Measurements from ENCODE around the gene TEN1. TPM values are rescaled to one million over a fixed set of nuclear protein-coding genes. Genes with fewer than 3 reads are reported as not detected.

The TEN1 gene
- total and polyA plus RNA-seq, 2 of the 4 experiments (the other 2 are of a cell fraction) = 14.7 to 17.9 TPM

DNA sequence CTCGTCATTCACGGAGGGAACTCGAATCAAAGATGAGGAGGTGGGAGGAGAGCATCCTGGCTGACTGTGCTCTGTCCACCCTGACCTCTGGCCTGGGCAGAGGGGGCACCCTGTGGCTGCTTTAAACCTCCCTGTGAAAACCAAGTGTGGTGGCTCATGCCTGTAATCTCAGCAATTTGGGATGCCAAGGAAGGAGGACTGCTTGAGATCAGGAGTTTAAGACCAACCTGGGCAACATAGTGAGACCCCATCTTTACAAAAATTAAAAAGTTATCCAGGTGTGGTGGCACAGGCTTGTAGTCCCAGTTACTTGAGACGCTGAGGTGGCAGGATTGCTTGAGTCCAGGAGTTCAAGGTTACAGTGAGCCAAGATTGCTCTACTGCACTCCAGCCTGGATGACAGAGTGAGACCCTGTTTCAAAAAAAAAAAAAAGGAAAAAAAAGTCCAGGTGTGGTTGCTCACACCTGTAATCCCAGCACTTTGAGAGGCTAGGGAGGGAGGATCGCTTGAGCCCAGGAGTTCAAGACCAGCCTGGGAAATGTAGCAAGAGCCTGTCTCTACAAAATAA lies 15.8 kb downstream of the TEN1 start:
- no peak overlapping the region for H3K4ac ChIP-seq (ENCODE audit: low read depth, low read length)
- POLR2A ChIA-PET (ENCODE audit: unreplicated experiment) = no interaction called here
- 100% methylated on average over 1 of the region's 5 CpGs; no CpG with 5 or more reads in 1 of the 2 experiments for WGBS, 2 experiments (ENCODE audit: extremely low coverage in 2 of 2, insufficient read length in 1 of 2)
- TF ChIP-seq, protein P1, sequence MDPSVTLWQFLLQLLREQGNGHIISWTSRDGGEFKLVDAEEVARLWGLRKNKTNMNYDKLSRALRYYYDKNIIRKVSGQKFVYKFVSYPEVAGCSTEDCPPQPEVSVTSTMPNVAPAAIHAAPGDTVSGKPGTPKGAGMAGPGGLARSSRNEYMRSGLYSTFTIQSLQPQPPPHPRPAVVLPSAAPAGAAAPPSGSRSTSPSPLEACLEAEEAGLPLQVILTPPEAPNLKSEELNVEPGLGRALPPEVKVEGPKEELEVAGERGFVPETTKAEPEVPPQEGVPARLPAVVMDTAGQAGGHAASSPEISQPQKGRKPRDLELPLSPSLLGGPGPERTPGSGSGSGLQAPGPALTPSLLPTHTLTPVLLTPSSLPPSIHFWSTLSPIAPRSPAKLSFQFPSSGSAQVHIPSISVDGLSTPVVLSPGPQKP (IDR thresholded peaks at IDR 0.05; ENCODE audit: borderline replicate concordance, low read depth, low read length) = no peak
- TF ChIP-seq RFX5 (IDR thresholded peaks at IDR 0.05; ENCODE audit: low read depth, low read length) = no peak
- TF ChIP-seq POLR2A (IDR thresholded peaks at IDR 0.05; ENCODE audit: low read depth, low read length) = no peak
- no peak for TF ChIP-seq MAFK (IDR thresholded peaks at IDR 0.05; ENCODE audit: low read depth, low read length)
- TF ChIP-seq BHLHE40 (IDR thresholded peaks at IDR 0.05; ENCODE audit: low read depth, low read length) = no peak
- TF ChIP-seq RAD21 (IDR thresholded peaks at IDR 0.05; ENCODE audit: low read length) = no peak
- TF ChIP-seq, protein P2, sequence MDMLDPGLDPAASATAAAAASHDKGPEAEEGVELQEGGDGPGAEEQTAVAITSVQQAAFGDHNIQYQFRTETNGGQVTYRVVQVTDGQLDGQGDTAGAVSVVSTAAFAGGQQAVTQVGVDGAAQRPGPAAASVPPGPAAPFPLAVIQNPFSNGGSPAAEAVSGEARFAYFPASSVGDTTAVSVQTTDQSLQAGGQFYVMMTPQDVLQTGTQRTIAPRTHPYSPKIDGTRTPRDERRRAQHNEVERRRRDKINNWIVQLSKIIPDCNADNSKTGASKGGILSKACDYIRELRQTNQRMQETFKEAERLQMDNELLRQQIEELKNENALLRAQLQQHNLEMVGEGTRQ (IDR thresholded peaks at IDR 0.05; ENCODE audit: low read depth, low read length) = no peak
- TF ChIP-seq CHD1 (IDR thresholded peaks at IDR 0.05; ENCODE audit: low read depth, low read length) = no peak
- no peak for TF ChIP-seq MXI1 (IDR thresholded peaks at IDR 0.05; ENCODE audit: borderline replicate concordance, low read depth, low read length)
- no peak for TF ChIP-seq FOS (IDR thresholded peaks at IDR 0.05; ENCODE audit: low read depth, low read length)
- TF ChIP-seq NFE2L2 (IDR thresholded peaks at IDR 0.05; ENCODE audit: low read depth, low read length) = no peak
- no peak for TF ChIP-seq CTCF (conservative IDR thresholded peaks at IDR 0.05; ENCODE audit: low read depth, low read length)
- TF ChIP-seq MAZ (IDR thresholded peaks at IDR 0.05; ENCODE audit: borderline replicate concordance, low read depth, low read length) = no peak
- TF ChIP-seq RCOR1 (IDR thresholded peaks at IDR 0.05; ENCODE audit: insufficient replicate concordance, low read length) = no peak
- TF ChIP-seq SMC3 (IDR thresholded peaks at IDR 0.05; ENCODE audit: low read depth, low read length) = no peak
- TF ChIP-seq CEBPB (IDR thresholded peaks at IDR 0.05; ENCODE audit: low read depth, low read length) = no peak
- CTCF ChIA-PET = no interaction called here
- H2AK5ac ChIP-seq (ENCODE audit: low read depth, low read length) = no peak overlapping the region
- no peak overlapping the region for H4K91ac ChIP-seq (ENCODE audit: insufficient read depth, low read depth, low read length)
- 0 out of 4 replicates have a peak, but pooled peaks cover 0 to 7% of the 10 kb centered on the region in 2 experiments for H3K79me1 ChIP-seq (ENCODE audit: low read depth in 1 of 2, low read length in 2 of 2)
- peaks cover 15% of the 10 kb centered on the region; the same call in 1 of the 2 replicates for H3K36me3 ChIP-seq (ENCODE audit: control insufficient read depth, insufficient read depth, low read length)
- H4K5ac ChIP-seq (ENCODE audit: low read depth, low read length) = no peak overlapping the region
- H3K4me1 ChIP-seq (ENCODE audit: control insufficient read depth, insufficient read depth, low read length) = peaks cover 7% of the 10 kb centered on the region
- no TSS peak for BruUV-seq (replicated peaks)
- no peak overlapping the region for H3K23ac ChIP-seq (ENCODE audit: low read depth, low read length)
- H3K56ac ChIP-seq (ENCODE audit: extremely low read depth, insufficient read depth, low read length) = no peak overlapping the region
- H3K27ac ChIP-seq (ENCODE audit: insufficient read depth, low read length) = no peak overlapping the region
- H4K20me1 ChIP-seq (ENCODE audit: insufficient read depth, low read length) = no peaks in the 10 kb centered on the region
- no peak overlapping the region for H2AK9ac ChIP-seq (replicated peaks; ENCODE audit: low read depth, low read length, poor library complexity)
- H3K9me1 ChIP-seq (ENCODE audit: insufficient read depth, low read length) = peaks cover 7% of the 10 kb centered on the region; the same call in 1 of the 2 replicates
- no peak overlapping the region for H3K14ac ChIP-seq (replicated peaks; ENCODE audit: low read depth, low read length)
- no peak overlapping the region for H3K9ac ChIP-seq (ENCODE audit: low read depth, low read length)
- H2BK120ac ChIP-seq (ENCODE audit: low read depth, low read length) = no peak overlapping the region
- no peak for DNase-seq
- intact Hi-C loops (cut with micrococcal nuclease) = no loop called here
- H2BK5ac ChIP-seq (ENCODE audit: low read depth, low read length, poor library complexity, severe bottlenecking) = no peak overlapping the region
- H2BK15ac ChIP-seq (ENCODE audit: low read depth, low read length) = no peak overlapping the region
- no peak overlapping the region for H2AFZ ChIP-seq (replicated peaks; ENCODE audit: low read length, poor library complexity)
- ATAC-seq (ENCODE audit: low read depth) = no peak
- in situ Hi-C loops (cut with MboI; ENCODE audit: low sequenced_read_pairs) = no loop called here
- H3K4me2 ChIP-seq (ENCODE audit: low read depth, low read length) = no peak overlapping the region
- H3K18ac ChIP-seq (ENCODE audit: low read depth, low read length) = no peak overlapping the region
- H3K9me3 ChIP-seq (ENCODE audit: control insufficient read depth, insufficient read depth, low read length) = no peaks in the 10 kb centered on the region
- no peak overlapping the region for H3K4me3 ChIP-seq (ENCODE audit: insufficient read depth, low read depth, low read length)
- H3K27me3 ChIP-seq (ENCODE audit: control insufficient read depth, insufficient read depth, low read length) = no peaks in the 10 kb centered on the region
- no peak overlapping the region for H4K8ac ChIP-seq (ENCODE audit: low read depth in 2 of 2, low read length in 2 of 2)
- dilution Hi-C loops (cut with HindIII; ENCODE audit: low sequenced_read_pairs, unreplicated experiment) = no loop called here
- H2BK20ac ChIP-seq (ENCODE audit: low read depth, low read length) = no peak overlapping the region
